Fibroblast of the aortic adventitia (primary cell): ENCODE data around the gene HOATZ. TPM values are rescaled to one million over a fixed set of nuclear protein-coding genes. Genes with fewer than 3 reads are reported as not detected.

Experiments used
- DNase-seq: peaks from one replicate; pipeline ENCODE4 v3.0.0-alpha.2; 2010; ENCODE audit warnings: low read depth
- H3K4me3 ChIP-seq: 2 replicates; pipeline ENCODE4 v1.5.1; 2011; ENCODE audit warnings: low read depth, mild to moderate bottlenecking, control low read depth, low read length, moderate library complexity
- CTCF ChIP-seq: IDR thresholded peaks from 2 replicates; pipeline ENCODE4 v1.5.1; 2011; ENCODE audit warnings: mild to moderate bottlenecking, low read length, control low read depth, inconsistent platforms; ENCODE audit not compliant: insufficient read depth
- total RNA-seq: library from RNA; depleted of rRNA; stranded (reverse); fragments of >200 nt; gene quantifications from 2 replicates; pipeline ENCODE4 v1.2.3, GENCODE V29; 2012; ENCODE audit warnings: low replicate concordance

The HOATZ gene
- total RNA-seq, 1 donor, result not detected

- no peak for TF ChIP-seq CTCF
- peak overlapping the region; percentile 68 for H3K4me3 ChIP-seq
- peak; percentile 66 for DNase-seq
These were observed 26.9 kb downstream of the HOATZ start for GRCh38 chr11:111541254-111542061.

GRCh38 chr11:111542606-111543275, 28.2 kb downstream of the HOATZ start:
- no peak for TF ChIP-seq CTCF
- no peak overlapping the region for H3K4me3 ChIP-seq
- no peak for DNase-seq

GRCh38 chr11:111548525-111548924, 33.9 kb downstream of the HOATZ start:
- no peak for TF ChIP-seq CTCF
- no peak for DNase-seq
- no peak overlapping the region for H3K4me3 ChIP-seq

GRCh38 chr11:111549196-111549868, 34.8 kb downstream of the HOATZ start:
- H3K4me3 ChIP-seq, result no peak overlapping the region
- TF ChIP-seq CTCF, result no peak
- DNase-seq, result no peak

- DNase-seq, result no peak
These were observed 35.3 kb downstream of the HOATZ start for GRCh38 chr11:111549869-111550203.

GRCh38 chr11:111550258-111550657, 35.7 kb downstream of the HOATZ start:
- no peak for DNase-seq
- no peak overlapping the region for H3K4me3 ChIP-seq
- no peak for TF ChIP-seq CTCF

More at GRCh38 chr11:111549869-111550203, 35.3 kb downstream of the HOATZ start:
- TF ChIP-seq CTCF, result no peak
- H3K4me3 ChIP-seq, result no peak overlapping the region
